ENCODE data around the gene MAGOH.

The MAGOH gene

DNA sequence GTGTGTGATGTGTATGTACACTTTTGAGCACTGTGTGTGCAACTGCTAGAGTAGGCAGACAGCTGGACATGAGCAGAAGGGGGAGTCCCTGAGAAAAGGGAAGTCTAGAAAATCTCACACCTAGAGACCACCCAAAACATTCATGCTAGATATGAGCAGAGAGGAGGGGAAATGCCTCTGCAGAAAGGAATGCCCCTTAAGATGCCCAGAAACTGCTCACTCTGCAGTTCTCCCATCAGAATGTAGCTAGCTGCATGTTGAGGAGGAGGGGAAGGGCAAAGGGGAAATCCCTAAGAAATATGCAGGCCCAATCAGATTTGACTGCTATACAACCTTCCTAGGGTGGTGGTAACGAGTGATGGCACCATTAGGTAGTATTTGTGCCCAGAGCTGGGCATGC, 31.8 kb upstream of the MAGOH start:
- DNase-seq = no peak

GRCh38 chr1:53267761-53268160, 29.4 kb upstream of the MAGOH start:
- no peak for DNase-seq

GRCh38 chr1:53266038-53266437, 27.7 kb upstream of the MAGOH start:
- DNase-seq = no peak

- DNase-seq = no peak
These were observed 27.3 kb upstream of the MAGOH start for GRCh38 chr1:53265581-53265980.

DNA sequence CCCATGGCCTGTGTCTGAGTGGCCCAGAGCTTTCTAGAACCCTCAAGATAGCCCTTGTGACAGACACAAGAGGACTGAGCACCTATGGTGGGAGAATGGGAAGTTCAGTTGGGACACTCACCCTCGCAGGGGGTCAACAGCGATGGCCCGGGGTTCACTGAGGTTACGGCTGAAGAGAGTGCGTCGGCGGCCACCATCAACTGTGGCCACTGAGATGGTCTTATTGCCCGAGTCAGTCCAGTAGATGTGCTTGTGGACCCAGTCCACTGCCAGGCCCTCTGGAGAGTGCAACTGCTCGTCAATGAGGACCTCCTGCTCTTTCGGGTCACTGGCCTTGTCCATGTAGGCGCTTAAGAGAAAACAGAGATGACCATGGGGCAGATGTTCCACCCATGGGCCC, 25.7 kb upstream of the MAGOH start:
- no peak for DNase-seq

- no peak for DNase-seq
These were observed 23.7 kb upstream of the MAGOH start for GRCh38 chr1:53262000-53262399.

- no peak for DNase-seq
These were observed 22.4 kb upstream of the MAGOH start for GRCh38 chr1:53260631-53261247.

DNA sequence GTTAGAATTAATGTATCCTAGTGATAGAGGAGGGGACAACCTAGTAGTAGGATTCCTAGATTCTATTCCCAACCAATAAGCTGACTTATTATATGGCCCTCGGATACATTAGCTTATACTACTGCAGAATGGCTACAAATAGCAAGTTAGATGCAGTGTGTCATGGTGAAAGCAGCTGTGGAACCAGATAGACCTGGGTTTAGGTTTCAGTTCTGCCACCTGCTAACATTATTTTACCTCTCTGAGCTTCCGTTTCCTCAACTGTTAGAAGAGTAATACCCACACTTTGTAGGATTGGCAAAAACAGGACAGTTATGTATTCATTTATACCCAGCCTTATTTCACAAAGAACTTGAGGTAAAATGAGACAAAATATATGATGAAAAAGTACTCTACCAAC, 21.6 kb upstream of the MAGOH start:
- DNase-seq = no peak

GRCh38 chr1:53258216-53258615, 19.9 kb upstream of the MAGOH start:
- DNase-seq = no peak

DNA sequence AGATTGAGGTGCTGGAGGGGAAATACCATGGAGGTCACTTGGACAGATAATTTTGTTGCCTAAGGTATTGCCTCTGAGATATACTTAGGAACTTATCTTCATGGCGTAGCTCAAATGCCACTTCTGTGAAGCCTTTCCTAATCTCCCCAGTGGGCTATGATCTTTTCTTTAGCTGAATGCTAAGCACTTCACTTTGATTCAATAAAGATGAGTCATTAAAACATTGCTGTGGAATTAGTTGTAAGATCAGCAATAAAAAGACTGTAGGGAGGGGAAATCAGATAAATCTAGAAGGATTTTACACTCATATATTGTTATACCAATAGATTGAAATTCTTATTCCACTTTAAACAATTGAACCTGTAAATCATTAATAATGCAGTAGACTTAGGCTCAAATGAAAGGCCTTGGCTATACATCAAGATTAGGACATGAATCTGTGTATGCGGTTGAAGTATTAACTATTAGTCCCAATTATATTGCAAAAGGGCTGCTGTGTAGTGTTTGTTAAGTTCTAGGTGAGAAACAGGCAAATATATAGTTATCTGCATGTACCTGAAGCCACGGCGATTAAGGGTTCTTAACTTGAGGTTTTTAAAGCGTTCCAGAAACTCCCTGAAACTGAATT, 19.2 kb upstream of the MAGOH start:
- DNase-seq = no peak

GRCh38 chr1:53256511-53257453, 18.5 kb upstream of the MAGOH start:
- no peak for DNase-seq

GRCh38 chr1:53255031-53255430, 16.7 kb upstream of the MAGOH start:
- no peak for DNase-seq

GRCh38 chr1:53254011-53254640, 15.8 kb upstream of the MAGOH start:
- no peak for DNase-seq

DNA sequence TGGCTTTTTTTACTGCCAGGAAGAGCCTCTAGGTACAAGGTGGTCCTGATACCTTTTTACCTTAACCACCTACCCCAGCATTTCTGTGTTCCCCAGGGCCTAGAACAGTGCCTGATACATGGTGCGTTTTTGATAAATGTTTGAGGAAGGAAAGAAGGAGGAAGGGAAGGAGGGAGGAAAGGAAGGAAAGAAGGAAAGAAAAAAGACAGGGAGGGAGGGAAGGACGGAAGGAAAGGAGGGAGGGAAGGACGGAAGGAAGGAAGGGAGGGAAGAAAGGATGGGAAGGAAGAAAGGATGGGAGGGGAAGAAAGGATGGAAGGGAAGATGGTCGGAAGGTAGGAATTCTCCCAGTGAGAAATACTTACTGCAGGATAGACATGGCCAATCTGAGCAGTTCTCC, 12.0 kb upstream of the MAGOH start:
- DNase-seq = no peak

GRCh38 chr1:53249706-53250105, 11.4 kb upstream of the MAGOH start:
- DNase-seq = no peak

DNA sequence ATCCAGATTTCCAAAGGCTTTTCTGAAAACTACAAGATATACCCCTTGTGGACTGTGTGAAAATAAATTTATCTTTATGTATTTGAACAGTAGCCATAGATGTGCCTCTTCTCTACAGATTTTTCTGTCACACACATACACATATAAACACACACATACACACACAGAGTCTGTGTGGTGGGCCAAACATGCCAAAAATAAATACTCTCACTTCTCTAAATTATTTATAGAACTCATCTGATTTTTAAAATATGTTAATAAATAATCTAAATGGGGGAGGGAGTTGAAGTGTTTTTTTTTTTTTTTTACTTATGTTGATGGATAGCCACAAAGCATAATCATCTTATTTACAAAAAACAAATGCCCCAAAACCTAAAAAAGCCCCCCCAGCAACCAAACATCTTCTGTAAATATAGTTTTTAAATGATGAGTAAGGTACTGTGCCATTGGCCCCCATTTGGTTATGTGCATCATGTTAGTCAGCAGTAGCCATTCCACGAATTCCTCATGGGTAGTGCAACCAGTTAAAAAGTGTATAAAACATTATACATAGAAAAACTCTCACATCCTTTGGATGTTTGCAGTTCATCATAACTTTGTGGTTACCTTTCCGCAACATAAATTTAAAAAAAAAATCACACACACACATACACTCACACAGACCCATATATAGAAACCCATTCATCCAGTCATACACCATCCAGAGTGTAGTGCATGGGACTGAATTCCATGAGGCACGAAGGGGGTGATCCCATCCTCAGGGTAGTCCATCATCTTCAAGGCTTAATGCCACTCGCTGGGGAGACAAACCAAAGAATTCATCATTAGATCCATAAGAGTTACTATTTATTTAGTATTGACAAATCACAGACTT, 8.2 kb upstream of the MAGOH start:
- no peak for DNase-seq

DNA sequence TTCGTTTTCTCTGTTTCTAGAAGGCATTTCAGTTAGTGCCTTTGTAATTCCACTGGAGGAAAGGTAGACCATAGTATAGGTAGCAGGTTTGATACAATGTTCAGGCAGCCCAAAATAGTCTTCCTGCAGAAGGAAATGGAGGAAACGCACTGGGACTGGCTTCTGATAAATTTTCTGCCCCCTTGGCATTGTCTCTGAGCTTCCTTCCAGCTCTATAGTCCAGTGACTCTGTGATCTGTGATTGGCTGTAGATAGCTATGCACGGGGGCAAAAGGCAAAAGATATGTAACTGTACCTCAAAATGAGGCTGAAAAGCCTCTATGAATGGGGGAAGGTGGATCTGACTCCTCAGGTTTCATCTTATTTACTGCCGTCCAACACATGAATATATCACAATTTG, 5.8 kb upstream of the MAGOH start:
- no peak for DNase-seq

GRCh38 chr1:53242381-53242780, 4.1 kb upstream of the MAGOH start:
- no peak for DNase-seq

DNA sequence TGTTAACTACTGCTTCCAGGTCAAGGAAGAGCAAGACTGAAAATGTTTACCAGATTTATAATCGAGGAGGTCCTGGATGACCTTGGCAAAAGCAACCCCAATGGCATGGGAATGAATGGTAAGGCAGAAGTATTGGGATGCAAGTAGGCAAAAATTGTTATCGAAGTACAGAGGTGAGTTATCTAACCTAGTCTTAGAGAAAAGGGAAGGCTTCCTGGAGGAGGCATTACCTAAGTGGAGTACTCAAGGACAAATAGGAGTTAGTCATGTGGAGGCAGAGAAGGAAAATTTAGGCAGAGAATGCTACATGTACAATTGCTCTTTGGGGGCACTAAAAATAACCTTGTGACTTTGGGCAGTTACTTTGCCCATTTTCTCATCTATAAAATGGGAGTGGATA, 3.5 kb upstream of the MAGOH start:
- DNase-seq = no peak

GRCh38 chr1:53237638-53238037, 680 bp downstream of the MAGOH start:
- DNase-seq = no peak

- no peak for DNase-seq
These were observed 17.4 kb downstream of the MAGOH start for GRCh38 chr1:53220962-53221286.

- DNase-seq = peak; percentile 96
These were observed 18.0 kb downstream of the MAGOH start, which contains the start of gene CZIB for GRCh38 chr1:53220171-53220961. Gene CZIB, minus strand, starts transcription at chr1:53220634. Its CDS starts 59 bp downstream, at chr1:53220575.
